ENCODE results near the gene TMEM271.

The TMEM271 gene

DNA sequence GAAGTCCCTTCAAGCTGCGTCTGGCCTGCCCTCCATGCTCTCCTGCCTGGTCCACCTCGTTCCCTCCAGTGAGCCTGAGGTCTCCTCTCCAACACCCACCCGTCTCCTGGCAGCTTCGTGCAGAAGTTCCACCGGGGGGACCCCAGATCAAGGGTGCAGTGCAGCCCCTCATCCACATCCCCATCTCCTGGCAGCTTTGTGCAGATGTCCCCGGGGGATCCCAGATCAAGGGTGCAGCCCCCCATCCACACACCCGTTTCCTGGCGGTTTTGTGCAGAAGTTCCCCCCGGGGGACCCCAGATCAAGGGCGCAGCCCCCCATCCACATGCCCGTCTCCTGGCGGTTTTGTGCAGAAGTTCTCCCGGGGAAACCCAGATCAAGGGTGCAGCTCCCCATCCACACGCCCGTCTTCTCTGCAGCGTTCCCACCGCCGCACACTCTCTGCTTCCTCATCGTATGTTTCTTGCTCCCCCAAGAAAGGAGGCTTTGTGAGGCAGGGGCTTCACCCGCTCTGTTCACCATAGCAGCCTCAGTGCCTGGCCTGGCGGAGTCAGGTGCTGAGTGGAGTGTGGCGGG is 41.4 kb downstream of the TMEM271 start:
- Histone ChIP-seq H3K27me3 (ENCODE audit: insufficient read depth, poor library complexity, severe bottlenecking) (no peaks in the 10 kb centered on the region), H3K4me3 (replicated peaks; ENCODE audit: insufficient read depth, low read length) (no peak overlapping the region), H3K27ac (replicated peaks) (no peak overlapping the region)
- TF ChIP-seq, protein P1, sequence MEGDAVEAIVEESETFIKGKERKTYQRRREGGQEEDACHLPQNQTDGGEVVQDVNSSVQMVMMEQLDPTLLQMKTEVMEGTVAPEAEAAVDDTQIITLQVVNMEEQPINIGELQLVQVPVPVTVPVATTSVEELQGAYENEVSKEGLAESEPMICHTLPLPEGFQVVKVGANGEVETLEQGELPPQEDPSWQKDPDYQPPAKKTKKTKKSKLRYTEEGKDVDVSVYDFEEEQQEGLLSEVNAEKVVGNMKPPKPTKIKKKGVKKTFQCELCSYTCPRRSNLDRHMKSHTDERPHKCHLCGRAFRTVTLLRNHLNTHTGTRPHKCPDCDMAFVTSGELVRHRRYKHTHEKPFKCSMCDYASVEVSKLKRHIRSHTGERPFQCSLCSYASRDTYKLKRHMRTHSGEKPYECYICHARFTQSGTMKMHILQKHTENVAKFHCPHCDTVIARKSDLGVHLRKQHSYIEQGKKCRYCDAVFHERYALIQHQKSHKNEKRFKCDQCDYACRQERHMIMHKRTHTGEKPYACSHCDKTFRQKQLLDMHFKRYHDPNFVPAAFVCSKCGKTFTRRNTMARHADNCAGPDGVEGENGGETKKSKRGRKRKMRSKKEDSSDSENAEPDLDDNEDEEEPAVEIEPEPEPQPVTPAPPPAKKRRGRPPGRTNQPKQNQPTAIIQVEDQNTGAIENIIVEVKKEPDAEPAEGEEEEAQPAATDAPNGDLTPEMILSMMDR (IDR thresholded peaks at IDR 0.05; ENCODE audit: insufficient read depth, low read length): no peak
- TF ChIP-seq, protein P2, sequence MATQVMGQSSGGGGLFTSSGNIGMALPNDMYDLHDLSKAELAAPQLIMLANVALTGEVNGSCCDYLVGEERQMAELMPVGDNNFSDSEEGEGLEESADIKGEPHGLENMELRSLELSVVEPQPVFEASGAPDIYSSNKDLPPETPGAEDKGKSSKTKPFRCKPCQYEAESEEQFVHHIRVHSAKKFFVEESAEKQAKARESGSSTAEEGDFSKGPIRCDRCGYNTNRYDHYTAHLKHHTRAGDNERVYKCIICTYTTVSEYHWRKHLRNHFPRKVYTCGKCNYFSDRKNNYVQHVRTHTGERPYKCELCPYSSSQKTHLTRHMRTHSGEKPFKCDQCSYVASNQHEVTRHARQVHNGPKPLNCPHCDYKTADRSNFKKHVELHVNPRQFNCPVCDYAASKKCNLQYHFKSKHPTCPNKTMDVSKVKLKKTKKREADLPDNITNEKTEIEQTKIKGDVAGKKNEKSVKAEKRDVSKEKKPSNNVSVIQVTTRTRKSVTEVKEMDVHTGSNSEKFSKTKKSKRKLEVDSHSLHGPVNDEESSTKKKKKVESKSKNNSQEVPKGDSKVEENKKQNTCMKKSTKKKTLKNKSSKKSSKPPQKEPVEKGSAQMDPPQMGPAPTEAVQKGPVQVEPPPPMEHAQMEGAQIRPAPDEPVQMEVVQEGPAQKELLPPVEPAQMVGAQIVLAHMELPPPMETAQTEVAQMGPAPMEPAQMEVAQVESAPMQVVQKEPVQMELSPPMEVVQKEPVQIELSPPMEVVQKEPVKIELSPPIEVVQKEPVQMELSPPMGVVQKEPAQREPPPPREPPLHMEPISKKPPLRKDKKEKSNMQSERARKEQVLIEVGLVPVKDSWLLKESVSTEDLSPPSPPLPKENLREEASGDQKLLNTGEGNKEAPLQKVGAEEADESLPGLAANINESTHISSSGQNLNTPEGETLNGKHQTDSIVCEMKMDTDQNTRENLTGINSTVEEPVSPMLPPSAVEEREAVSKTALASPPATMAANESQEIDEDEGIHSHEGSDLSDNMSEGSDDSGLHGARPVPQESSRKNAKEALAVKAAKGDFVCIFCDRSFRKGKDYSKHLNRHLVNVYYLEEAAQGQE (IDR thresholded peaks at IDR 0.05; ENCODE audit: insufficient replicate concordance, low read depth): no peak
- TF ChIP-seq SPI1 (IDR thresholded peaks at IDR 0.05; ENCODE audit: borderline replicate concordance, low read depth) (no peak), POLR2AphosphoS5 (IDR thresholded peaks at IDR 0.05; ENCODE audit: low read depth) (no peak), GABPA (IDR thresholded peaks at IDR 0.05; ENCODE audit: low read depth) (no peak)
- no peak for DNase-seq (ENCODE audit: low read depth in 1 of 2, low spot score in 1 of 2)

DNA sequence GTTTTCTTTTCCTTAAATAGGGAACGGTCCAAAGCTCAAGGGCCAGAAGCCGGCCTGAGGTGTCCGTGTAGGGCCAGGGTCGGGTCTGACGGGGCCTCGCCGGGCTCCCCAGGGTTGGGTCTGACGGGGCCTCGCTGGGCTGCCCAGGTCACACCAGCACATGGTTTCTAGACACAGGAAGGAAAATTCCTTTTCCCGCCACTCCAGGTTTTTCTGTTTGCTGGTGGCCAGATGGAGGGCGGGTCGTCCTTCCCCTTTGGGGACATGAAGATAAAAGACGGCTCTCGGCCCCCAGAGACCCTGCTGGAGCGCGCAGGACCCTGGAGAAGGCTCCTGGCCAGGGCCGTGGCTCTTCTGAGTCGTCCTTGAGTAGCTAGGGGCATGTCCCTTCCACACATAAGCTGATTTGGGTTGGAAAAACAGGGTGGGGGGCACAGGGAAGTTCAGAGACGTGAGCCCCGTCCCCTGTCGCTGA is 42.0 kb downstream of the TMEM271 start:
- Histone ChIP-seq H3K27me3 (ENCODE audit: insufficient read depth, poor library complexity, severe bottlenecking) (no peaks in the 10 kb centered on the region), H3K27ac (replicated peaks) (no peak overlapping the region), H3K4me3 (replicated peaks; ENCODE audit: insufficient read depth, low read length) (no peak overlapping the region)
- no peak for DNase-seq (ENCODE audit: low read depth in 1 of 2, low spot score in 1 of 2)
- TF ChIP-seq, protein P1 (IDR thresholded peaks at IDR 0.05; ENCODE audit: insufficient read depth, low read length): no peak
- TF ChIP-seq GABPA (IDR thresholded peaks at IDR 0.05; ENCODE audit: low read depth) (no peak), SPI1 (IDR thresholded peaks at IDR 0.05; ENCODE audit: borderline replicate concordance, low read depth) (no peak), POLR2AphosphoS5 (IDR thresholded peaks at IDR 0.05; ENCODE audit: low read depth) (no peak)
- TF ChIP-seq, protein P2 (IDR thresholded peaks at IDR 0.05; ENCODE audit: insufficient replicate concordance, low read depth): no peak

DNA sequence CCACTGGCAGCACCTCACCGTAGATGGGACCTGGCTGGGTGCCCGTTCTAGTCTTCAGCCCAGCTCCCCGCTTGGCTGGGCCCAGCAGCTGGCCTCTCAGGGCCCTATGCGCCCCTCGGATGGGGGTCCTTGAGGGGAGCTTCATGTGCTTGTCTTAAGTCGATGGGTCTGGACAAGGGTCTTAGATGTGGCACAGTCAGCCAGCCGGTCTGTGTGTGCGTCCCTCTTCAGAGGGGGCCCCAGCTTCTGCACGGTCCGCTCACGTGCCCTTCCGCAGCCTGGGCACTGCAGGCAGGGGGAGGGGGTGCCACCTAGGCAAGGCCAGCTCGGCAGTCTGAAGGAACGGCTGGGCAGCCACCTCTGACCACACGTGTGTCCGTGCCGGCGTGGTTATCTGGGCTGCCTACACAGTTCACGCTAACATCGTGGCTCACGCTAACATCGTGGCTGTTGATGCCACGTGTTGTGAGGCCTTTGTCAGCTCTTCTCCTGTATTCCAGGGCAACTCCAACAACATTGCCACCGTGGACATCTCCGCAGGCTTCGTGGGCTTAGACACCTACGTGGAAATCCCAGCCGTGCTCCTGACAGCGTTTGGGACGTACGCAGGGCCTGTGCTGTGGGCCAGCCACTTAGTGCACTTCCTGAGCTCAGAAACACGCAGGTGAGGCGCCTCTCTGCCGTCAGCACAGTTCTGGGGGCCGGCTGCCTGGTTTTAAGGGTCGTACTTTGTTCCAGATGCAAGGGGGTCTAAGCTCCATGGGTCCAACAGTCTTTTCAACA is 42.6 kb downstream of the TMEM271 start:
- no peak for DNase-seq (ENCODE audit: low read depth in 1 of 2, low spot score in 1 of 2)
- Histone ChIP-seq H3K4me3 (replicated peaks; ENCODE audit: insufficient read depth, low read length) (no peak overlapping the region), H3K27me3 (ENCODE audit: insufficient read depth, poor library complexity, severe bottlenecking) (no peaks in the 10 kb centered on the region), H3K27ac (replicated peaks) (no peak overlapping the region)
- TF ChIP-seq, protein P2 (IDR thresholded peaks at IDR 0.05; ENCODE audit: insufficient replicate concordance, low read depth): no peak

All from HL-60 (cell line).